Ascending aorta (tissue), 2 donors: ENCODE data around the gene MORF4L1. TPM values are rescaled to one million over a fixed set of nuclear protein-coding genes. Genes with fewer than 3 reads are reported as not detected.
A peak's percentile ranks its signal among the peaks of the same experiment; 100 is the strongest.

Source experiments
- DNase-seq, 2 donors: peaks; one replicate each; pipeline ENCODE4 v3.0.0-alpha.2; 2019; ENCODE audit warnings: low spot score in 2 of 2
- H3K27ac ChIP-seq, 2 donors: fragments of 200-600 bp; sonication (generic); one replicate each; pipeline ENCODE4 v1.5.1; 2016 to 2017; ENCODE audit warnings: mild to moderate bottlenecking in 1 of 2
- H3K27me3 ChIP-seq: fragments of 200-600 bp; sonication (generic); one replicate; pipeline ENCODE4 v1.5.1; 2017
- H3K36me3 ChIP-seq, 2 donors: fragments of 200-600 bp; sonication (generic); one replicate each; pipeline ENCODE4 v1.5.1; 2016
- H3K4me1 ChIP-seq, 2 donors: fragments of 200-600 bp; sonication (generic); one replicate each; pipeline ENCODE4 v1.5.1; 2016 to 2017; ENCODE audit warnings: mild to moderate bottlenecking in 1 of 2
- H3K4me3 ChIP-seq, 2 donors: fragments of 200-600 bp; sonication (generic); one replicate each; pipeline ENCODE4 v1.5.1; 2016 to 2017; ENCODE audit warnings: mild to moderate bottlenecking in 1 of 2
- H3K9me3 ChIP-seq, 2 donors: fragments of 200-600 bp; sonication (generic); one replicate each; pipeline ENCODE4 v1.5.1; 2016
- intact Hi-C: fragments of 100-400 bp; cut with DNase I; formaldehyde crosslinking; loops from one replicate; pipeline ENCODE4 v1.15.1; 2023
- total RNA-seq: library from RNA; depleted of rRNA; stranded (reverse); fragments of >200 nt; gene quantifications from one replicate; pipeline ENCODE4 v1.1.0, GENCODE V29; 2016
- TF ChIP-seq, protein P1 (sequence below), 3 experiments: fragments of 200-600 bp in 2 of 3; fragments of 450-650 bp in 1 of 3; sonication (generic) in 2 of 3; IDR thresholded peaks; one replicate each; pipeline ENCODE4 v1.5.1; 2016 to 2019; ENCODE audit warnings: antibody characterized with exemption in 3 of 3, mild to moderate bottlenecking in 1 of 3, moderate library complexity in 1 of 3

MORF4L1 gene
- total RNA-seq, 1 donor from 2014 or later = 108 TPM

DNA sequence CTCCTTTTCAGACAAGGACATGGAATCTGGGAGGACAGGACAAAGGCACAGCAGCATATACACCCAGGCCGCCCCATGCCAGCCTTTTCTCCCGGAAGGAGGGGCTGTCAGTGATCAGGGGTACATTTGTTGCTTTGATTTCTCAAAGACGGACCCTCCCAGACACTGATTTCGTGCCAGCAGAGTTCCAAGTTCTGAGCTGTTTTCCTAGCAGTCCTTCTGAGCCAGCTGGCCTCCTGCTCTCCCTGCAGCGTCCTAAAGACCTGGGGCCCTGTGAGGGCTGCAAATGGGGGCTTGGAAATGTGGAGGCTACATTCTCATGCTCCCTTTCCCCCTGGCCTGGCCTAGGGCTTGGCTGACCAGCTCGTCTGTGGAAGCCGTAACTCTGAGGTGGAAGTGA lies 49.8 kb downstream of the MORF4L1 start:
- DNase-seq = no peak
- H3K36me3 ChIP-seq = peaks cover 64 to 93% of the 10 kb centered on the region in 2 donors
- no peak overlapping the region for H3K4me3 ChIP-seq
- H3K27me3 ChIP-seq = no peaks in the 10 kb centered on the region
- intact Hi-C loops = no loop called here
- H3K9me3 ChIP-seq = no peaks in the 10 kb centered on the region
- H3K4me1 ChIP-seq = no peaks in the 10 kb centered on the region
- TF ChIP-seq, protein P1, sequence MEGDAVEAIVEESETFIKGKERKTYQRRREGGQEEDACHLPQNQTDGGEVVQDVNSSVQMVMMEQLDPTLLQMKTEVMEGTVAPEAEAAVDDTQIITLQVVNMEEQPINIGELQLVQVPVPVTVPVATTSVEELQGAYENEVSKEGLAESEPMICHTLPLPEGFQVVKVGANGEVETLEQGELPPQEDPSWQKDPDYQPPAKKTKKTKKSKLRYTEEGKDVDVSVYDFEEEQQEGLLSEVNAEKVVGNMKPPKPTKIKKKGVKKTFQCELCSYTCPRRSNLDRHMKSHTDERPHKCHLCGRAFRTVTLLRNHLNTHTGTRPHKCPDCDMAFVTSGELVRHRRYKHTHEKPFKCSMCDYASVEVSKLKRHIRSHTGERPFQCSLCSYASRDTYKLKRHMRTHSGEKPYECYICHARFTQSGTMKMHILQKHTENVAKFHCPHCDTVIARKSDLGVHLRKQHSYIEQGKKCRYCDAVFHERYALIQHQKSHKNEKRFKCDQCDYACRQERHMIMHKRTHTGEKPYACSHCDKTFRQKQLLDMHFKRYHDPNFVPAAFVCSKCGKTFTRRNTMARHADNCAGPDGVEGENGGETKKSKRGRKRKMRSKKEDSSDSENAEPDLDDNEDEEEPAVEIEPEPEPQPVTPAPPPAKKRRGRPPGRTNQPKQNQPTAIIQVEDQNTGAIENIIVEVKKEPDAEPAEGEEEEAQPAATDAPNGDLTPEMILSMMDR (IDR thresholded peaks at IDR 0.05) = no peak
- H3K27ac ChIP-seq = peak overlapping the region in 1 of 2 donors; percentile 21

DNA sequence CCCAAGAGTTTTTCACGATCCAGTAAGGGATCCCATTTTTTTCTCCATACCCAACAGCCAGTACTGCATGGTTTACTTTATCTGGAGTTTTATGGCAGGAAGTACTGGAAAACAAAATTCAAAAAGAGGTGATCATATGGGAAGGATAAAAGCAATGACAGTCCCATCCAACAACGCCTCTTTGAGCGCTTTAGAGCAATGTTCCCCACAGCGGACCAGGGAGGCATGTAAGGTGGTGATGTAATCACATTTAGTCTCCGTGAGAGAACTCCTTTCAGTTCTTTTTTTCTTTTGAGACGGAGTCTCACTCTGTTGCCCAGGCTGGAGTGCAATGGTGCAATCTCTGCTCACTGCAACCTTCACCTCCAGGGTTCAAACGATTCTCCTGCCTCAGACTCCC lies 50.3 kb downstream of the MORF4L1 start:
- intact Hi-C loops = no loop called here
- H3K4me3 ChIP-seq = no peak overlapping the region
- H3K27ac ChIP-seq = no peak overlapping the region
- no peak for DNase-seq
- H3K27me3 ChIP-seq = no peaks in the 10 kb centered on the region
- H3K36me3 ChIP-seq = peaks cover 63 to 92% of the 10 kb centered on the region in 2 donors
- H3K4me1 ChIP-seq = no peaks in the 10 kb centered on the region
- H3K9me3 ChIP-seq = no peaks in the 10 kb centered on the region
- TF ChIP-seq, protein P1 (IDR thresholded peaks at IDR 0.05) = no peak

DNA sequence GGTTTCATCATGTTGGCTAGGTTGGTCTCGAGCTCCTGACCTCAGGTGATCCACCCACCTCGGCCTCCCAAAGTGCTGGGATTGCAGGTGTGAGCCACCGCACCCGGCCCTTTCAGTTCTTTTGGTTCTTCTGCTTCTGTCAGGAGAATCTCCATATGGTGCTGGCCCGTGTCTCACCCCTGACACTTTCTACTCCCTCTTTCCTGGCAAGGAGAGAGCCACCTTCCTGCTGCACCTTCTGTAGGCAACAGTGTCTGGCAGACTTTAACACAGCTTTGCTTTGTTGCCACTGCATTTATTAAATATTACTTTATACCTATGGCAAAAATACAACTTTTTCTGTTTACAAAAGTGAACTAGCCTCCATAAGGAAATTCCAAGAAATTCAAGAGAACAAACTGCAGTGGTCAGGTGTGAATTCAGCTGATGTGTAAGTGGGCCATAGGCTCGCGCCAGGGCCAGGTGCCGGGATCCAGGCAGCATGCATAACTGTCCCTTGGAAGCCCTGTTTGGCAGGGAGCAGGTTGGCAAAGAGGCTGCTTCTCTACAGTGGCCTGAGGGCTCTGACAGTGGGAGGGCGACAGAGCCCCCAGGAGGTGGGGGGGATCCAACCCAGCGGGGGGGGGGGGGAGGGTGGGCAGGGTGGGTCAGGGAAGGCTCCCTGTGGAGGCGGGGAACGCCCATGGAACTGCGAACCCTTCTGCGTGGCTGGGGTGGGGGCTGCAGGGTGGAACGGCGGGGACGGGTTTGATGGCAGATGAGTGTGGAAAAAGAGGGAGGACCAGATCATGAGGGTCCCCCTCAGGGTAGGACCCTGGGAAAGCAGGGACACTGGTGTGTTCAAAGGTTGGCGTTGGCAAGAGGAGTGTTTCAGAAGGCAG lies 51.0 kb downstream of the MORF4L1 start:
- TF ChIP-seq, protein P1 (IDR thresholded peaks at IDR 0.05) = no peak
- Histone ChIP-seq H3K27me3 (no peaks in the 10 kb centered on the region), H3K9me3 (no peaks in the 10 kb centered on the region), H3K4me3 (no peak overlapping the region), H3K36me3 (peaks cover 58 to 88% of the 10 kb centered on the region in 2 donors), H3K27ac (no peak overlapping the region), H3K4me1 (no peaks in the 10 kb centered on the region)
- intact Hi-C loops = no loop called here
- DNase-seq = no peak

DNA sequence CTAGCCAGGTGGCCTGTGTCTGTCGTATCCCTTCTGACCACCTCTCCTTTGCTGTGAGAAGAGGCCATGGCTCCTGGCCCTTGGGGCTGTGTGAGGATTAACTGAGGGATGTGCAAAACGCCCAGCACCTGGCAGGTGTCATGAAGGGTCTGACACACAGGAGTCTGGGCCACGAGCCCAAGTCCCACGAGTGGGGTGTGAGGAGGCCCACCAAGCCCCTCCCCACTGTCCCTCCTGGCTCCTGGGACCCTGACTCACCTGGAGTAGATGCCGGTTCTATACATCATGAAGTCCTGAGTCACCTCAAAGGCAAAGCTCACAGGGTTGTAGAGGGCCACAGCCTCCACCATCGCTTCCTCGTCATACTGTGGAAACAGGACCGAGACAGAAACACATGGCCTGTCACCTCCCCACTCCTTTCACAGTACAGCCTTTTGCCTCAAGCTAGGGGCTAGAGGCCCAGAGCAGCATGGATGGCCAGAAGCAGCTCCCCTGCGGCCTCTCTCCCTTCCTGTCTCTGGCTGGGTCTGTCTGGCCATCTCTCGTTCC lies 52.5 kb downstream of the MORF4L1 start:
- Histone ChIP-seq H3K4me3 (no peak overlapping the region), H3K27me3 (no peaks in the 10 kb centered on the region), H3K4me1 (no peaks in the 10 kb centered on the region), H3K9me3 (no peaks in the 10 kb centered on the region), H3K27ac (no peak overlapping the region), H3K36me3 (peaks cover 44 to 75% of the 10 kb centered on the region in 2 donors)
- DNase-seq = no peak
- TF ChIP-seq, protein P1 (IDR thresholded peaks at IDR 0.05) = no peak
- intact Hi-C loops = no loop called here

DNA sequence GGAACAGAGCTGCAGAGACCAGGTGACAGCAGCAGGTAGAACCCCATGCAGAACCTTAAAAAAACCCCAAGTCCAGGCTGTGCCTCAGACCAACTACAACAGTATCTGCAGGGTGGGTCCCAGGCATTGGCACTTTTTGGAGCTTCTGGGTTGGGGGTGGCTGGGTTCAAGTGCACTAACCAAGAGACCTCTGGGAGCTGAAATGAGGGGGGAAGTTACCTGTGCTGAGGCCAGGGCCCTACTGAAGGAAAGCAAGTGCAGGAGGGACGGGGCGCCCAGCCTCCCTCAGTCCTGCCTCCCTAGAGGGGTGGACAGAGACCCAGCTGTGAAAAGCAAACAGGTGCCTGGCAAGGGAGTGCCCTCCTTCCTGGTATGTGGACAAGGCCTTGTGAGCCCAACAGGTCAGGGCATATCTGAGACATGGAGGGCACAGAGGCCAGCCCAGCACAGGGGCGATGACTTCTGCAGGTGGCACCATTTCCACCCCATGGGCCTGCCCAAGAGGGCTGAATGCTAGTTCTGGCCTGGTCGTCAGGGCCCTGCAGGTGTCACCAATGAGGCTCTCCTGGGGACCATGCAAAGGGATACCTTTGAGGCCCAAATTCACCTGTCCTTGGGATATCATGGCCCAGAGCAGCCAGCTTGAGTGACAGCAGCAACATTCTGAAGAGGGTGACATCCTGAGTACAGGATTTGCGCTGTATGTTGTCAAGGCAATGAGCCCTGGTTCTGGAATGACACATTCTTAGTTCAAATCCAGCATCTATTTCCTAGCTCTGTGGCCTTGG lies 53.5 kb downstream of the MORF4L1 start:
- peaks cover 0 to 4% of the 10 kb centered on the region in 2 donors for H3K4me1 ChIP-seq
- H3K36me3 ChIP-seq = peaks cover 36 to 69% of the 10 kb centered on the region in 2 donors
- H3K27ac ChIP-seq = no peak overlapping the region
- no peaks in the 10 kb centered on the region for H3K27me3 ChIP-seq
- DNase-seq = no peak
- intact Hi-C loops = no loop called here
- H3K9me3 ChIP-seq = no peaks in the 10 kb centered on the region
- no peak overlapping the region for H3K4me3 ChIP-seq
- TF ChIP-seq, protein P1 (IDR thresholded peaks at IDR 0.05) = no peak
